Measurements from ENCODE around the gene SYT17.

- TF ChIP-seq CTCF (conservative IDR thresholded peaks at IDR 0.05; ENCODE audit: low read length) (no peak), EZH2phosphoT487 (IDR thresholded peaks at IDR 0.05; ENCODE audit: borderline replicate concordance, low read depth, low read length) (no peak)
Measured at GRCh38 chr16:19295393-19295792, 127.4 kb downstream of the SYT17 start.
